HG03025 (cell line): ENCODE measurements around the gene UBE3D.
A peak's percentile ranks its signal among the peaks of the same experiment; 100 is the strongest.
"Not testable (repeated sequence)": the region's sequence is repeated elsewhere in the genome, so short reads cannot be mapped to it uniquely, and the experiment has no call there.

Source experiments
- ATAC-seq: cut with Tn5 transposase; IDR thresholded peaks from one replicate; pipeline ENCODE4 v1.9.1; 2021; ENCODE audit warnings: mild to moderate bottlenecking, moderate library complexity; ENCODE audit not compliant: unreplicated experiment, low FRiP score

Gene UBE3D

GRCh38 chr6:83057705-83058321 lies 7.8 kb downstream of the UBE3D start:
- ATAC-seq: peak; percentile 91

GRCh38 chr6:83055366-83055964 lies 10.2 kb downstream of the UBE3D start:
- no peak for ATAC-seq

GRCh38 chr6:83053678-83054077 lies 12.0 kb downstream of the UBE3D start:
- no peak for ATAC-seq

- no peak for ATAC-seq
Measured at GRCh38 chr6:83051377-83052172, 14.1 kb downstream of the UBE3D start.

GRCh38 chr6:83047065-83047754 lies 18.4 kb downstream of the UBE3D start:
- ATAC-seq: no peak

- no peak for ATAC-seq
Measured at GRCh38 chr6:83044091-83044768, 21.4 kb downstream of the UBE3D start.

GRCh38 chr6:83042467-83043053 lies 23.1 kb downstream of the UBE3D start:
- ATAC-seq: no peak

- ATAC-seq: no peak
Measured at GRCh38 chr6:83038246-83038645, 27.4 kb downstream of the UBE3D start.

GRCh38 chr6:83031689-83032088 lies 34.0 kb downstream of the UBE3D start:
- ATAC-seq: no peak

GRCh38 chr6:83019741-83020140 lies 45.9 kb downstream of the UBE3D start:
- ATAC-seq: no peak

GRCh38 chr6:83011131-83011530 lies 54.5 kb downstream of the UBE3D start:
- not testable (repeated sequence) for ATAC-seq

GRCh38 chr6:83008626-83009025 lies 57.0 kb downstream of the UBE3D start:
- no peak for ATAC-seq

- ATAC-seq: no peak
Measured at GRCh38 chr6:83006270-83006905, 59.3 kb downstream of the UBE3D start.

- no peak for ATAC-seq
Measured at GRCh38 chr6:82996156-82996555, 69.5 kb downstream of the UBE3D start.

- no peak for ATAC-seq
Measured at GRCh38 chr6:82995066-82995465, 70.6 kb downstream of the UBE3D start.

- no peak for ATAC-seq
Measured at GRCh38 chr6:82989736-82990290, 75.8 kb downstream of the UBE3D start.

- no peak for ATAC-seq
Measured at GRCh38 chr6:82988930-82989351, 76.7 kb downstream of the UBE3D start.

GRCh38 chr6:82987951-82988350 lies 77.7 kb downstream of the UBE3D start:
- ATAC-seq: no peak

GRCh38 chr6:82987416-82987815 lies 78.2 kb downstream of the UBE3D start:
- no peak for ATAC-seq
